ENCODE measurements around the gene KIN. TPM values are rescaled to one million over a fixed set of nuclear protein-coding genes. Genes with fewer than 3 reads are reported as not detected.
"Not testable (repeated sequence)": the region's sequence is repeated elsewhere in the genome, so short reads cannot be mapped to it uniquely, and the experiment has no call there.

KIN gene
- polyA plus RNA-seq, 2 of the 4 experiments (the other 2 are of a cell fraction), result 8.3 to 19.0 TPM

GRCh38 chr10:7715515-7715914 lies 72.3 kb downstream of the KIN start:
- CTCF ChIA-PET, result interaction anchor here (0.7 to 1.1 kb wide), 3 partner anchors 16 to 72 kb away, joined by 3 to 4 read pairs (median 3); no protein-coding TSS in a partner anchor
- no peak overlapping the region for H3K4me3 ChIP-seq
- 61% methylated on average over 7 of the region's 7 CpGs for WGBS (ENCODE audit: missing lambda C conversion rate)
- POLR2A ChIA-PET, result no interaction called here
- no peak overlapping the region for H3K4me2 ChIP-seq
- TF ChIP-seq ESRRA (IDR thresholded peaks at IDR 0.05; ENCODE audit: borderline replicate concordance, low read length), result no peak
- TF ChIP-seq CEBPB (IDR thresholded peaks at IDR 0.05), result 0 out of 4 replicates have a peak, but pooled peaks of 1 of the 2 experiments have one; percentile 5
- no peak for FAIRE-seq
- no peak for ATAC-seq
- H3K9me3 ChIP-seq, result no peaks in the 10 kb centered on the region
- DNase-seq (ENCODE audit: low read depth in 1 of 2, low spot score in 1 of 2), result no peak
- H3K4me1 ChIP-seq, result no peaks in the 10 kb centered on the region
- no peak overlapping the region for H3K27ac ChIP-seq

GRCh38 chr10:7711075-7711474 lies 76.7 kb downstream of the KIN start:
- ATAC-seq; H3K4me1 ChIP-seq; FAIRE-seq; H3K9me3 ChIP-seq; H3K4me3 ChIP-seq; H3K27ac ChIP-seq; POLR2A ChIA-PET; DNase-seq (ENCODE audit: low read depth in 1 of 2, low spot score in 1 of 2); H3K4me2 ChIP-seq: not testable (repeated sequence)
- 62% methylated on average over 5 of the region's 5 CpGs for WGBS (ENCODE audit: missing lambda C conversion rate)
- CTCF ChIA-PET, result interaction anchor here (0.9 to 1.3 kb wide), 3 partner anchors 10 to 186 kb away, joined by 3 to 5 read pairs (median 3); no protein-coding TSS in a partner anchor

- no peak overlapping the region for H3K4me3 ChIP-seq
- CTCF ChIA-PET, result no interaction called here
- 53% methylated on average over 1 of the region's 1 CpG for WGBS (ENCODE audit: missing lambda C conversion rate)
Observed at GRCh38 chr10:7710446-7710845, 77.3 kb downstream of the KIN start.

More at GRCh38 chr10:7710446-7710845, 77.3 kb downstream of the KIN start:
- DNase-seq (ENCODE audit: low read depth in 1 of 2, low spot score in 1 of 2), result no peak
- peaks cover 14% of the 10 kb centered on the region; the same call in 2 of the 3 replicates for H3K4me1 ChIP-seq
- no peak overlapping the region for H3K27ac ChIP-seq
- no peak for ATAC-seq
- POLR2A ChIA-PET, result no interaction called here
- TF ChIP-seq HEYL (CRISPR knock-in tag; IDR thresholded peaks at IDR 0.05) (no peak), CHD2 (IDR thresholded peaks at IDR 0.05; ENCODE audit: low read length, partially characterized antibody) (no peak), ZC3H11A (IDR thresholded peaks at IDR 0.05) (no peak), POLR2AphosphoS2 (conservative IDR thresholded peaks at IDR 0.05; ENCODE audit: low read length) (no peak), FOSL2 (IDR thresholded peaks at IDR 0.05) (no peak), FOSL2 (CRISPR knock-in tag; IDR thresholded peaks at IDR 0.05) (no peak), CBX2 (IDR thresholded peaks at IDR 0.05; ENCODE audit: borderline replicate concordance, low read depth) (no peak), RARB (CRISPR knock-in tag; IDR thresholded peaks at IDR 0.05) (no peak), HMGXB4 (CRISPR knock-in tag; IDR thresholded peaks at IDR 0.05; ENCODE audit: borderline replicate concordance) (no peak), REST (IDR thresholded peaks at IDR 0.05) (no peak), ATOH8 (CRISPR knock-in tag; IDR thresholded peaks at IDR 0.05; ENCODE audit: low read depth) (no peak), HDAC2 (IDR thresholded peaks at IDR 0.05) (no peak), EHF (CRISPR knock-in tag; IDR thresholded peaks at IDR 0.05) (no peak), ESRRA (IDR thresholded peaks at IDR 0.05; ENCODE audit: borderline replicate concordance, low read length) (no peak), TFCP2L1 (CRISPR knock-in tag; IDR thresholded peaks at IDR 0.05) (no peak), NFE2L2 (conservative IDR thresholded peaks at IDR 0.05; ENCODE audit: low read length) (no peak)
- H3K4me2 ChIP-seq, result no peak overlapping the region
- no peak for FAIRE-seq
- no peaks in the 10 kb centered on the region for H3K9me3 ChIP-seq
